WERI-Rb-1 (cell line): ENCODE data around the gene FBXW8.

ENCODE experiments used
- DNase-seq: peaks from one replicate; pipeline ENCODE4 v3.0.0-alpha.2; 2020
- H3K27ac ChIP-seq: fragments of 250-450 bp; sonication (Bioruptor Pico); 2 replicates; pipeline ENCODE4 v1.5.1; 2020; ENCODE audit warnings: mild to moderate bottlenecking, moderate library complexity
- H3K27me3 ChIP-seq: fragments of 250-450 bp; sonication (Bioruptor Pico); 2 replicates; pipeline ENCODE4 v1.5.1; 2021; ENCODE audit warnings: mild to moderate bottlenecking, low read depth, moderate library complexity; ENCODE audit not compliant: insufficient read depth, severe bottlenecking
- H3K36me3 ChIP-seq: fragments of 250-450 bp; sonication (Bioruptor Pico); 2 replicates; pipeline ENCODE4 v1.5.1; 2020; ENCODE audit warnings: mild to moderate bottlenecking, moderate library complexity
- H3K4me3 ChIP-seq: 2 replicates; pipeline ENCODE4 v1.5.1; 2011; ENCODE audit warnings: low read depth, mild to moderate bottlenecking, control low read depth, low read length
- H3K9me3 ChIP-seq: fragments of 250-450 bp; sonication (Bioruptor Pico); 2 replicates; pipeline ENCODE4 v1.5.1; 2021; ENCODE audit warnings: mild to moderate bottlenecking, moderate library complexity; ENCODE audit not compliant: severe bottlenecking
- TF ChIP-seq, protein P1 (sequence below): IDR thresholded peaks from 2 replicates; pipeline ENCODE4 v1.5.1; 2011; ENCODE audit warnings: low read depth, mild to moderate bottlenecking, control low read depth, inconsistent platforms, low read length

The FBXW8 gene

DNA sequence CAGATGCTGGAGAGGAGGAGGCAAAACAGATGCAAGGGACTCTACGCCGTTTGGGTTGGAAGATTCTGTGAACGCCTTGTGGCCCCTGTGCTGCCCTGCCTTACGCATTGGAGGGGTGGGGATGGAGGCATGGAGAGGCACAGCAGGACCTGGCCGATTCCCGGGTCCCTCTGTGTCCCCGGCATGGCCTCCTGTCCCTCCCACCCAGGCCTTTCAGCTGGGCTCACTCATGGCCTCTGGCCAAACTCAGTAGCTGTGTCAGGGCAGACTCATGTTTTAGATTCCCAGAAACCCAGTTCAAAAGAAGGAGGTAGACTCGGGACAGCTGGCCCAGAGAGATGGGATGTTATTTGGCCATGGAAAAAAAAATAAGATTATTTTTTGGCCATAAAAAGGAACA, 148.4 kb downstream of the FBXW8 start:
- TF ChIP-seq, protein P1, sequence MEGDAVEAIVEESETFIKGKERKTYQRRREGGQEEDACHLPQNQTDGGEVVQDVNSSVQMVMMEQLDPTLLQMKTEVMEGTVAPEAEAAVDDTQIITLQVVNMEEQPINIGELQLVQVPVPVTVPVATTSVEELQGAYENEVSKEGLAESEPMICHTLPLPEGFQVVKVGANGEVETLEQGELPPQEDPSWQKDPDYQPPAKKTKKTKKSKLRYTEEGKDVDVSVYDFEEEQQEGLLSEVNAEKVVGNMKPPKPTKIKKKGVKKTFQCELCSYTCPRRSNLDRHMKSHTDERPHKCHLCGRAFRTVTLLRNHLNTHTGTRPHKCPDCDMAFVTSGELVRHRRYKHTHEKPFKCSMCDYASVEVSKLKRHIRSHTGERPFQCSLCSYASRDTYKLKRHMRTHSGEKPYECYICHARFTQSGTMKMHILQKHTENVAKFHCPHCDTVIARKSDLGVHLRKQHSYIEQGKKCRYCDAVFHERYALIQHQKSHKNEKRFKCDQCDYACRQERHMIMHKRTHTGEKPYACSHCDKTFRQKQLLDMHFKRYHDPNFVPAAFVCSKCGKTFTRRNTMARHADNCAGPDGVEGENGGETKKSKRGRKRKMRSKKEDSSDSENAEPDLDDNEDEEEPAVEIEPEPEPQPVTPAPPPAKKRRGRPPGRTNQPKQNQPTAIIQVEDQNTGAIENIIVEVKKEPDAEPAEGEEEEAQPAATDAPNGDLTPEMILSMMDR = no peak

DNA sequence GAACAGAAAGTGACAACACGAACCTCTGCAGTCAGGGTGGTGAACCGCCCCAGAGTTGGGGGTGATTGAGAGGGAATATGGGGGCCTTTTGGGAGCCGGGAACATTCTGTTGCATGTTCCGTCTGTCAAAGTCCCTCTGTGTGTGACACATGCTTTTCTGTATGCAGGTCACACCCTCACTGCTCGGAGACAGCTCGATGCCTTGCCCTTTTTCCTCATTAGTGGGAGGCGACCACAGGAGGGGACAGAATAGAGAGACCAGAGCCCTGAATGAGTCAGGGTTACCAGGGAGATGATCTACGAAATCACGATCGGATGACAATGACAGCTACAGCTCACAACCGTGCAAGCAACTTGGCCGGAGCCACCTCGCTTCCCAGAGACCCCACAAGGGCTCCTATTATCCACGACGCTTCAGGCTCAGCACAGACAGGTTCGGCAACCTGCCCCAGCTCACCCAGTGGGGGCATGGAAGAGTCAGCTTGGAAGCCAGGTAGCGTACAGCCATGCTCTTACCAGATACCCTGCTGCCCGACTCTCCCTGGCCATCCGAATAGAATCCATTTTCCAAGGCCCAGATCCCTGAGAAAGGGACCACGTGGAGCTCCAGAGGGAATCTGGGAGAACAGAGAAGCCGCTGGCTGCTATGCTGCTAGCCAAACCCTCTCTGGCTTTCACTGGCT, 149.6 kb downstream of the FBXW8 start:
- Histone ChIP-seq H3K27ac (peak overlapping the region; percentile 36; the same call in 1 of the 2 replicates), H3K27me3 (no peaks in the 10 kb centered on the region), H3K36me3 (no peaks in the 10 kb centered on the region), H3K4me3 (no peak overlapping the region), H3K9me3 (no peaks in the 10 kb centered on the region)
- TF ChIP-seq, protein P1 = no peak
- peak; percentile 33 for DNase-seq

More for the DNA sequence above, 148.4 kb downstream of the FBXW8 start:
- no peak overlapping the region for H3K4me3 ChIP-seq
- H3K9me3 ChIP-seq = no peaks in the 10 kb centered on the region
- no peaks in the 10 kb centered on the region for H3K36me3 ChIP-seq
- H3K27ac ChIP-seq = no peak overlapping the region
- H3K27me3 ChIP-seq = no peaks in the 10 kb centered on the region
- DNase-seq = no peak

DNA sequence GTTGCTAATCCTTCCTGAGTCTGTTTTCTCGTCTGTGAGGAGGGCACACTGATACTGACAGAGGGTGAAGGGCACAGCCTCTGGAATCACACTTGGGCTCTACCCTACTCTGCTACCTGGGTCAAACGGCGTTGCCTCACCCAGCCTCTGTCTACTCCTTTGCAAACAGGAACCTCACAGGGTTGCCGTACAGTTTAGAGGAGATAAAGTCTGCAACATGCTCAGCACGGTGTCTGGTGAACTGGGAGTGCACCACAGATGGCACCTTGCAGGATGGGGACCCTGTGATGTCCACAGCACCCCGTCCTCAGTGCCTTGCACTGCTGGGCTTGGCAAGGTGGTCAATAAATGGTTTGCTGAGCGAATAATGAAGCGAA, 150.2 kb downstream of the FBXW8 start:
- no peak overlapping the region for H3K4me3 ChIP-seq
- TF ChIP-seq, protein P1 = no peak
- H3K9me3 ChIP-seq = no peaks in the 10 kb centered on the region
- no peaks in the 10 kb centered on the region for H3K27me3 ChIP-seq
- no peaks in the 10 kb centered on the region for H3K36me3 ChIP-seq
- peak overlapping the region; percentile 36; the same call in 1 of the 2 replicates for H3K27ac ChIP-seq
- DNase-seq = no peak

DNA sequence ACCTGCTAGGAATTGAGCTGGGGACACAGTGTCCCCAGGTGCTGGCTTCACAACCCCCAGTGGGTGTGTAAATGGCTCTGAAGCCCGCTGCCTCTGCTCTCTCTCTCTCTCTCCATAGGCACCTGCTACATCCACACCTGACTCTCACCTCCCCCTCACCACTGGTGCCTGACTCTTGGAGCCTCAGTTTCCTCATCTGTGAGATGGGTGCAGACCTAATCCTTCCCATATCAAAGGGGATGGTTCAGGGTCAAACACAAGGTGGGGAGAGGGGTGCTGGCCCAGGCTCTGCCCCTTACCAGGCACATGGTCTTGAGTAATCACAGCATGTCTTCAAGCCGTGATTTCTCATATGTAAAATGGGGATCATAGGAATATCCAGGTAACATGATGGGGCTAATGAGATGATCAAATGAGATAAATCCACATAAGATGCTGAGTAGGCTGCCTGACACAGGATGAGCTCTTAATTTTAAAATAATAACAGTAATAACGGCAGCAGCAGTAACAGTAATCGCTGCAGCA, 150.9 kb downstream of the FBXW8 start:
- H3K9me3 ChIP-seq = no peaks in the 10 kb centered on the region
- no peaks in the 10 kb centered on the region for H3K36me3 ChIP-seq
- H3K4me3 ChIP-seq = no peak overlapping the region
- no peak for DNase-seq
- H3K27ac ChIP-seq = no peak overlapping the region
- TF ChIP-seq, protein P1 = no peak
- H3K27me3 ChIP-seq = no peaks in the 10 kb centered on the region

DNA sequence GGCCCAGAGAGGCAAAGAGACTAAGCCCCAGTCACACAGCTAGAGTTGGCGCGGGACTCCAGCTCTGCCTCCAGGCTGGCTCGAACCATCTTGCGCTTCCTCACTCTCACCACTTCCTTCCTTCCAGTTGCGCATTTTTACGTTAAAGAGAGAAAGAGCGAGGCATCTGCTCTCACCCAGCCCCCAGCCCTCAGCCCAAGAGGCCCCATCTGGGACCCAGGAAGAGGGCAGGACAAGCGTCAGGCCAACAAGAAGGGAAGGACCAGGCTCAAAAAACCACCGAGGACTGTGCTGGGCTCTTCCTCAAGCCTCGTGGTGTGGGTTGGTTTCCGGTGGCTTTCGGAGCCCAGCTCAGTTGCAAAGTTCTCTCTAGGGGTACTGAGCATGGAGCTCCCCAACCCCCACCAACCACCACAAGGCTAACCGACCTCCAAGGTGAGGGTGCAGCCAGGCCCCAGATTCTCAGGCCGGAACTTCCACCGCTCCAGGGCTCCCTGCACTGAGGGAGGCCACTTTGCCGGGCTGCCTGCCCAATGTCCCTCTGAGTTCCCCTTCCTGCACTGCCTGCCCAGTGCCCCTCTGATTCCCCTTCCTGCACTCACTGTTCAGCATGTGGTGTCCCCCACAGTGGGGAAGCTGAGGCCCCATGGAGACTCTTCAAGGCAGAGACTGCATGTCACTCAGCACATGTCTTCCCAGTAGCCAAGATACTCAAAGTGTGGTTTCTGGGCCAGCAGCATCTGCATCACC, 152.6 kb downstream of the FBXW8 start:
- DNase-seq = no peak
- no peak overlapping the region for H3K4me3 ChIP-seq
- H3K36me3 ChIP-seq = no peaks in the 10 kb centered on the region
- no peaks in the 10 kb centered on the region for H3K27me3 ChIP-seq
- H3K9me3 ChIP-seq = no peaks in the 10 kb centered on the region
- TF ChIP-seq, protein P1 = no peak
- H3K27ac ChIP-seq = no peak overlapping the region
